HG02840 (cell line): ENCODE data around the gene TPTE.
"Not testable (repeated sequence)": the region's sequence is repeated elsewhere in the genome, so short reads cannot be mapped to it uniquely, and the experiment has no call there.

ENCODE experiments used
- ATAC-seq: cut with Tn5 transposase; IDR thresholded peaks from one replicate; pipeline ENCODE4 v1.9.1; 2021; ENCODE audit warnings: mild to moderate bottlenecking, moderate library complexity, moderate number of reproducible peaks; ENCODE audit not compliant: unreplicated experiment, low FRiP score

The TPTE gene

DNA sequence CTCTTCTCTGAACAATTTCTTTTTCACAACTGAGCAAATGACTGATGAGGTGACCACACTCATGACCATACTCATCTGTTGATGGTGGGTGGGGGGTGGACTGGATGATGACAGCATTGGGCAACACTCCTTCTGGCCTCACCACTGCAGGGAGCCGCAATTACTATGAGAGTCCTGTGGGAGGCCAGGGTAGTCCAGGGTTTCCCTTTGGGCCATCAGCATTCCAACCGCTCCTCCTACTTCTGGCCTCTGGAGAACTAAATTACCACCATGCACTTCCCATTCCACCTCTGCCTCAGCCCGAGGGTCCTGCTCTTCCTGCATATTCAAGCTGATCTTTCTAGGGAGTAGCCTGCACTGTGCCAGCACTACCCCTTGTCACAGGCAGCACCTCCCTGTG lies 94.7 kb downstream of the TPTE start:
- ATAC-seq: not testable (repeated sequence)

DNA sequence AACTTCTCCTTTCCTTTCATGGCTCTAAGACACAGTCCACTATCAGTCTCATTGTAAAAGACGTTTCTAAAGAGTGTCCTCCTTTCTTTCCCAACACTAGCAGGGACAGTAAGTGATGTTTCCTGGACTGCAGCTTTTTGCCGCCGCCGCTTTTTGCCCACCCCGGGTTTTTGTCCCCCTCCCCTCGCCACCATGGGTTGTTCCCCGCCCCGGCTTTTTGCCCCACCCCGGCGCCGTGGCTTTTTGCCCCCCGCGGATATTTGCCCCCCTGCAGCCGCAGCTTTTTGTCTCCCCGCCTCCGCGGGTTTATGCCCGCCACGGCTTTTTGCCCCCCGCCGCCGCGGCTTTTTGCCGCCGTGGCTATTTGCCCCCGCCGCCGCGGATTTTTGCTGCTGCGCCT lies 95.2 kb downstream of the TPTE start:
- ATAC-seq: no peak

DNA sequence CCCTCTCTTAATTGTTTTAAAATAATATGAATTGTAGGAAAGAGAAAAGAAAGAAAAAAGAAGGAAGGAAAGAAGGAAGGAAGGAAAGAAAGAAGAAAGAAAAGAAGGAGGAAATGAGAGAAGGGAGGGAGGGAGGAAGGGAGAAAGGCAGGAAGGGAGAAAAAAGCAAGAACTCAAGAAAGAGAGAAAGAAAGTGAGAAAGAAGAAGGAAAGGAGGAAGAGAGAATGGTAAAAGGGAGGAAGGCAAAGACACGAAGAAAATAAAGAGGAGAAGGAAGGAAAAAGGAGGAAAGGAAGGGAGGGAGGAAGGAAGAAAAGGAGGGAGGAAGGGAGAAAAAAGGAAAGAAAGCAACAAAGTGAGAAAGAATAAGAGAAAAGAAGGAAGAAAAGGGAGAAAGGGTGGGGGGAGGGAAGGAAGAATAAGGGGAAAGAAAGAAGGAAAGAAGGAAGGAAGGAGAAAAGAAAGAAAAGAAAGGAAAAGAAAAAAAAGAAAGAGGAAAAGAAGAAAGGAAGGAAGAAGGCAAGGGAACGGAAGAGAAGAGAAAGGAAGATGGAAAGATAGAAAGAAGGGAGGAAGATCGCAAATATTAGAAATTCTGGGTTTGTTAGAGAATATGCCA lies 95.9 kb downstream of the TPTE start:
- not testable (repeated sequence) for ATAC-seq

DNA sequence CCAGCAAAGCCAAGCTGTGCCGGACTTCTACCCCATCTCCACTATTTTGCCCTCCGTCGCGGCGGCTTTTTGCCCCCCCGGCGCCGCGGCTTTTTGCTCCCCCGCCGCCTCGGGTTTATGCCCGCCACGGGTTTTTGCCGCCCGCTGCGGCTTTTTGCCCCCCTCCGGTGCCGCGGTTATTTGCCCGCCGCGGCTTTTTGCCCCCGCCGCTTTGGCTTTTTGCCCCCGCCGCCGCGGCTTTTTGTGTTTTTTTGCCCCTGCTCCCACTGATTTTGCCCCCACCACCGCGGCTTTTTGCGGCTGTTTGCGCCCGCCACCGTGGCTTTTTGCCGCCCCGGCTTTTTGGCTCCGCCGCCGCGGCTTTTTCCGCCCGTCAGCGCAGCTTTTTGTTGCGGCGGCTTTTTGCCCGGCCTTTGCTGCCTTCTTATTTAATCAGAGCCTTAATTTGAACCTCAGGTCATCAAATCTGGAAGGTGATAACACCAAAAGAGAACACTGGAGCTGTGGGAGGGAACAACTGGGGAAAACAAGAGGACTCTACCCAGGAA lies 106.0 kb downstream of the TPTE start:
- ATAC-seq: no peak

DNA sequence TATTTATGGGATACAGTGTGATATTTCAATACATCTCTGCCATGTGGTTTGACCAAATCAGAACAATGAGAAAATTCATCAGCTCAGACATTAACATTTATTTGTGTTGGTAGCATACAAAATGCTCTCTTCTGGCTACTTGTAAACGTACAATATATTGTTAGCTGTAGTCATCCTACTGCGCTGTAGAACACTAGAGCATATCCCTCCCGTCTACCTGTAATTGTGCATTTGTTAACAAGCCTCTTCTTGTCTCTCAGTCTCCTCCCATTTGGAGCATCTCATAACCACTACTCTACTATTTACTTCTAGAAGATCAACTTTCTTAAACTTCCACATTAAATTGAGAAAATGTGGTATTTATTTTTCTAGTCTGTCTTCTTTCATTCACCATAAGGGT lies 107.9 kb downstream of the TPTE start:
- ATAC-seq: not testable (repeated sequence)

DNA sequence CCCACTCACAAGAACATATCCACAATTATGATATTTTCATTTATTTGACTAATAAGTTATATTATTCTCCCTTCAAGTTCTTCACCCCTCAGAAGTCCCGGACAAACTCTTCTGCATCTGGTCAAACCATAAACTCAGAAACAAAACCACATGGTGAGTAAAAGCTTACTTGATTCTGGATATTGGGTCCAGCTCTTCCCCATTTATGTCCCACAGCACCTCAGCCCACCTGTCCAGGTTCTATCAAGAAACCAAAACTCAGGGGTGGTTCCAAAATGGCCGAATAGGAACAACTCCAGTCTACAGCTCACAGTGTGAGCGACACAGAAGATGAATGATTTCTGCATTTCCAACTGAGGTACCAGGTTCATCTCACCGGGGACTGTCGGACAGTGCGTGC lies 109.4 kb downstream of the TPTE start:
- not testable (repeated sequence) for ATAC-seq

DNA sequence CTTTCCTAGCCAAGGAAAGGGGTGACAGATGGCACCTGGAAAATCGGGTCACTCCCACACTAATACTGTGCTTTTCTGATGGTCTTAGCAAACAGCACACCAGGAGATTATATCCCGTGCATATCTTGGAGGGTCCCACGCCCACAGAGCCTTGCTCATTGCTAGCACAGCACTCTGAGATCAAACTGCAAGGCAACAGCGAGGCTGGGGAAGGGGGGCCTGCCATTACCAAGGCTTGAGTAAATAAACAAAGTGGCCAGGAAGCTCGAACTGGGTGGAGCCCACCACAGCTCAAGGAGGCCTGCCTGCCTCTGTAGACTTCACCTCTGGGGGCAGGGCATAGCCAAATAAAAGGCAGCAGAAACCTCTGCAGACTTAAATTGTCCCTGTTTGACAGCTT lies 109.9 kb downstream of the TPTE start:
- ATAC-seq: not testable (repeated sequence)

DNA sequence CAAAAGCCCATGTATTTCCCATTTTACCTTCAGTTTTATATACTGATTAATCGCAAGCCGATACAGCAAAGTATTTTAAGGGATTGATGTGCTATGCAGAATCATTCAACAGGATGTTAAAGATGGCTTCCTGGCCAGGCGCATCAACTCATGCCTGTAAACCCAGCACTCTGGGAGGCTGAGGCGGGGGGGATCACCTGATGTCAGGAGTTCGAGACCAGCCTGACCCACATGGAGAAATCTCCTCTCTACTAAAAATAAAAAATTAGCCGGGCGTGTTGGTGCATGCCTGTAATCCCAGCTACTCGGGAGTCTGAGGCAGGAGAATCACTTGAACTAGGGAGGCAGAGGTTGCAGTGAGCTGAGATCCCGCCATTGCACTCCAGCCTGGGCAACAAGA lies 116.8 kb downstream of the TPTE start:
- not testable (repeated sequence) for ATAC-seq

DNA sequence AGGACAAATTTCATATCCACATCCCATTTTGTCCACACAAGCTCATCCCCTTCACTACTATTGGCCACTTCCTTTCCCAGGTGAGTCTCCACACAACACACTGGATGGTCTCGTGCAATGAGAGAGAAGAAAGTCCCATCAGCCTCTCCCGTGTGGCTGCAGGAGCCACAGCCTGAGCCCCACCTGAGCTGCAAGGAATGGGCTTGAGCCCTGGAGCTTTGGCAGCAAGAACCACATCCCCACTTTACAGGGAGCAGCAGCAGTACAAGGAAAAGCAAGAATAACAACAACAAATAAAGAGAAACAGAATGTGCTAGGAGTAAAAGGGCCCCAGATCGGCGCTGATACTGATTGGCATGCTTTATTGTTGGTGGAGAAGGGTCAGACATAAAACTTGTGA lies 117.7 kb downstream of the TPTE start:
- ATAC-seq: no peak

DNA sequence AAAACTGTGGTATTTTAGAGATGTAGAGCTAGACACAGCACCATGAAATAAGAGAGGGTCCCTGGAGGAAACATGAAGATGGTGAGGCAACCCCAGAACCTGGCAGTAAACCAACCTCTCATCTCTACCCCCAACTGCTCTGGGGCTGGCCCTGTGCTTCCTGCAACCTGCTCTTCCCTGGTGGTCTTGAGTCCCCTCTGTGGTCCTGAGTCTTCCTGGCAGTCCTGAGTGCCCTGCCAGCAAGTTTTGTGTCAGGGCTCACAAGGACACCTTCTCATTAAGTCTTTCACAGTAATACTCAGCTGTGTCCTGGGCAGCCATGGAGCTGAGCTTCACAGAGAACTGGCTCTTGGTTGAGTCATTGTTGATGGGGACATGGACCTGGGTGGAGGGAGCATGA lies 118.4 kb downstream of the TPTE start:
- not testable (repeated sequence) for ATAC-seq

DNA sequence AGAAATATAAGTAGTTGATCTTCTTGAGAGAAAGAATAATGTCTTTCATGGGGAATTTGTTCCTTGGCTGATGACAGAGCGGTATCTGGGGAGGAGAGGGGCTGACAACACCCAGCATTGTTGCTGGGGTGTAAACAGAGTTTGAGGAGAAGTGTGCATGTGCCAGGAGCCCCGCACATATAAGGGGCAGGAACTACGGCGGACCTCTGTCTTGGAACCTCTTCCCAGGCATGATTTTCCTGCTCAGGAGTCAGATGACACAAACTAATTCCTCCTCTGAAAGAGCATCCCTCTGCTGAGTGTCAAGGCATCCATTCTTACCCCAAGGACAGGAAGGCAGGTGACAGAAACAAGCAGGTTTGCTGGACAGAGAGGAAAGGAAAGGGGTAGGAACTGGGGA lies 119.1 kb downstream of the TPTE start:
- no peak for ATAC-seq

DNA sequence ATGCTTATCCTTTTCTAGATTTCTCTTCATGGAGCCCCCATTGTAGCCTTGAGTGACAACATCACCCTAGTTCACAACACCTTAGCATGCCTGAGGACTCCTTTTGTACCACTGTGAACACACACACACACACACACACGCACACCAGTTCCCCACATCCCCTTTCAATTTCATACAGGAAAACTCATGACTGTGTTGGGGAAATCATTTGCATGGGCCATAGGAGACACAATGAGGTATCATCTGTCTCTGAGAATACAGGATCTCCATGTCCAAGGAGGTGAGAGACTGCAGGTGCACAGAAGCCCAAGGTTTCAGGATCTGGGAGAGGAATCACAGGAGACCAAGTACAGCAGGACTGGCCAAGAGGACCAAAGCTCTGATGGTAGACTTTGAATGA lies 119.7 kb downstream of the TPTE start:
- no peak for ATAC-seq

DNA sequence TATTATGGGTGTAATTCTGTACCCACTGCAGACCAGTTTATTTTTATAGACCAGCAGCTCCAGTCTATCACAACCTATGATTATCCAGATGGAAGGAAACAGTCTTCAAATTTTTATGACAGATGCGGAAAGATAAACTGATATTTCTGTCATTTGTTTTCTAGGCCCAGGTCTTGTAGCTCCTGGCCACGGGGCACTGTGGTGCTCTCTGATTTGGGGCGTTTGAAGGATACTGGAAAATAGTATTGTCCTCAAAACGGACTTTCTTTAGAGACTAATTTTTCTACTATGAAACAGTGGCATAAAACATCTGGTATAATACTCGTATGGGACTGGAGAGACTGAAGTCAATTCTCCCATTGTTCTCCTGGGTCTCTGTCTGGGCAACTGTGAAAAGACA lies 124.3 kb downstream of the TPTE start:
- not testable (repeated sequence) for ATAC-seq

DNA sequence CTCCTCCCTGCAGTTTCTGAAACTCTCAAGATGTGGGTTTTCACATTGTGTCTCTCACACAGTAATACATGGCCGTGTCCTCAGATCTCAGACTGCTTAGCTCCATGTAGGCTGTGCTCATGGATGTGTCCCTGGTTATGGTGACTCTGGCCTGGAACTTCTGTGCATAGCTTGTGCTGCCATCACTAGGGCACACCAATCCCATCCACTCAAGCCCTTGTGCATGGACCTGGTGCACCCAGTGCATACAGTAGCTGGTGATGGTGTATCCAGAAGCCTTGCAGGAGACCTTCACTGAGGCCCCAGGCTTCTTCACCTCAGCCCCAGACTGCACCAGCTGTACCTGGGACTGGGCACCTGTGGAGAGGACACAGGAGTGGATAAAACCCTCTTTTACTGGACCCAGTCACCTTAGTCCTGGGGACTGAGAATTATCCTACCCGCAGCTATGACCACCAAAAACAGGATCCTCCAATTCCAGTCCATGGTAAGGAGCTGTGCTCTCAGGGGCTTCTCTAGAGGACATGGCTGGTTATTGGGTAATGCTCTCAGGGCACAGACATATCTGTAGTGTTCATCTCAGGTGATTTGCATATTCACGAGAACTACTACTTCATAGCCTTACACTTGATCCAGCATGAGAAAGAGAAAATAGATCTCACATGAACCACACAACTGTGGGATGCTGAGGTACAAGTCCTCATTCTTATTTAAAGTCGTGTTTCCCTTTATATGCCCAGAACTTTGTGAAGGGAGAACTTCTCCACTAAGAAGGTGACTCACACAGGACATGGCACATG lies 128.2 kb downstream of the TPTE start:
- ATAC-seq: not testable (repeated sequence)

DNA sequence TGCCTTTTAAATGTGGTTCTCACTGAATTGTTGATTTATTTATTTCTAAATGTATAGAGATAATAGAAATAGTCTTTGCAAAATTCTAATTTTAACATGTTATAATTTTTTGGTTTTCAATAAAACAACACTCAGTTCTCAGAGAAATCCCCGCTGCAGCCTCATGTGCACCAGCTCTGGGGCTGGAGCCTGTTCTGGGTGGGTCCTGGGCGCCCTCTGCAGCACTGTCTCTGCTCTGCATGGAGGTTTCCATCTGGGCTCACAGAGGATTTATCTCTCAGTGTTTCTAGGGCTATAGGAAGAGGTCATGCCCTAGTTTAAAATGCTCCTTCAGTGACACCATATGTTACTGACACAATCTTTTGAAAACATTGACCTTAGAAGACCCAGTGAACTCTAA lies 128.9 kb downstream of the TPTE start:
- not testable (repeated sequence) for ATAC-seq
